ENCODE data around the gene OR2Y1. TPM values are rescaled to one million over a fixed set of nuclear protein-coding genes. Genes with fewer than 3 reads are reported as not detected.

The OR2Y1 gene
- total RNA-seq, 4 donors from 2014 or later = not detected

- Histone ChIP-seq H3K9me3 (no peaks in the 10 kb centered on the region), H3K27me3 (no peaks in the 10 kb centered on the region), H3K4me3 (no peak overlapping the region), H3K4me1 (peaks cover under 1 to 19% (median 2%) of the 10 kb centered on the region in 3 donors), H3K27ac (no peak overlapping the region), H3K36me3 (no peaks in the 10 kb centered on the region)
- no peak for DNase-seq
- intact Hi-C loops (cut with DNase I) = loop anchor here (5.0 to 10.0 kb wide), 2 partner anchors 82 to 375 kb away; partner anchors contain the start of gene ZFP62
- 71 to 87% methylated on average over 8 to 10 of the region's 10 CpGs for whole genome bisulfite sequencing, 2 donors
- TF ChIP-seq POLR2A (IDR thresholded peaks at IDR 0.05) (no peak), CTCF (IDR thresholded peaks at IDR 0.05) (no peak)
Observed at GRCh38 chr5:180779985-180780610, 40.2 kb upstream of the OR2Y1 start.

GRCh38 chr5:180777475-180777874 is 37.6 kb upstream of the OR2Y1 start:
- intact Hi-C loops (cut with DNase I) = no loop called here
- WGBS, 2 donors = 95 to 100% methylated on average over 1 of the region's 1 CpG
- no peak for DNase-seq

GRCh38 chr5:180776376-180776775 is 36.5 kb upstream of the OR2Y1 start:
- TF ChIP-seq POLR2A (IDR thresholded peaks at IDR 0.05) (no peak), CTCF (IDR thresholded peaks at IDR 0.05) (no peak)
- H3K4me3 ChIP-seq = no peak overlapping the region
- intact Hi-C loops (cut with DNase I) = no loop called here
- H3K27me3 ChIP-seq = peaks cover 0 to 5% (median 0%) of the 10 kb centered on the region in 4 donors
- WGBS, 2 donors = 74 to 96% methylated on average over 1 of the region's 1 CpG
- peaks cover 0 to 5% (median 3%) of the 10 kb centered on the region in 3 donors for H3K9me3 ChIP-seq
- H3K27ac ChIP-seq = no peak overlapping the region
- DNase-seq = no peak
- no peaks in the 10 kb centered on the region for H3K4me1 ChIP-seq
- H3K36me3 ChIP-seq = no peaks in the 10 kb centered on the region

More at GRCh38 chr5:180777475-180777874, 37.6 kb upstream of the OR2Y1 start:
- TF ChIP-seq POLR2A (IDR thresholded peaks at IDR 0.05) (no peak), CTCF (IDR thresholded peaks at IDR 0.05) (no peak)
- no peaks in the 10 kb centered on the region for H3K36me3 ChIP-seq
- no peaks in the 10 kb centered on the region for H3K4me1 ChIP-seq
- no peak overlapping the region for H3K4me3 ChIP-seq
- H3K27ac ChIP-seq = no peak overlapping the region
- peaks cover 0 to 5% (median 0%) of the 10 kb centered on the region in 4 donors for H3K27me3 ChIP-seq
- no peaks in the 10 kb centered on the region for H3K9me3 ChIP-seq

DNA sequence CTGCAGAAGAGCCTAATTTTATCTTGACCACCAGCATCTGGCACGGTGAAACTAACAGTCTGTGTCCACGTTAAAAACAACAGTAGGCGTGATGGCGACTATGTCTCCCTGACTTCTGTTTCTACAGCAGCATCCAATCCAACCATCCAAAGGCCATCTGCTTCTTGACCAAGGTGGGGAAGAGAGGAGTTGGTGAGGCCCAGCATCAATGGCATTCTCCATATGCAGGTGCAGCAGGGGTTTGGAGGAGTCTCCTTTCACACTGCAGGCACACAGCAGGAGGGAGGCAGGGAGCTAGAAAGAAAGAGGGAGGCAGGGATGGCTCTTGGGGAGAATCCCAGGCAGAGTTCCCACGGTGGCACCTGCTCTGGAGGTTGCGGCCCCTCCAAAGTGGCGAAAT is 35.8 kb upstream of the OR2Y1 start:
- H3K27me3 ChIP-seq = peaks cover 0 to 5% (median 0%) of the 10 kb centered on the region in 4 donors
- peaks cover 0 to 7% (median 3%) of the 10 kb centered on the region in 3 donors for H3K9me3 ChIP-seq
- no peak for DNase-seq
- no peaks in the 10 kb centered on the region for H3K4me1 ChIP-seq
- no peak for TF ChIP-seq CTCF (IDR thresholded peaks at IDR 0.05)
- TF ChIP-seq POLR2A (IDR thresholded peaks at IDR 0.05) = no peak
- intact Hi-C loops (cut with DNase I) = no loop called here
- no peak overlapping the region for H3K27ac ChIP-seq
- no peaks in the 10 kb centered on the region for H3K36me3 ChIP-seq
- WGBS, 2 donors = 92 to 93% methylated on average over 7 of the region's 7 CpGs
- H3K4me3 ChIP-seq = no peak overlapping the region

- Histone ChIP-seq H3K4me3 (no peak overlapping the region), H3K4me1 (no peaks in the 10 kb centered on the region), H3K27me3 (peaks cover 0 to 5% (median 0%) of the 10 kb centered on the region in 4 donors), H3K9me3 (peaks cover 0 to 7% (median 3%) of the 10 kb centered on the region in 3 donors), H3K36me3 (no peaks in the 10 kb centered on the region), H3K27ac (no peak overlapping the region)
- TF ChIP-seq POLR2A (IDR thresholded peaks at IDR 0.05) = no peak
- TF ChIP-seq CTCF (IDR thresholded peaks at IDR 0.05) = no peak
- no peak for DNase-seq
- intact Hi-C loops (cut with DNase I) = no loop called here
Observed at GRCh38 chr5:180771839-180772238, 32.0 kb upstream of the OR2Y1 start.
